Measurements from ENCODE around the gene NELFE. TPM values are rescaled to one million over a fixed set of nuclear protein-coding genes. Genes with fewer than 3 reads are reported as not detected.

NELFE gene
- polyA plus RNA-seq, 1 donor (not counting 4 experiments of a cell fraction or from before 2014, with no cell fraction given) = 51.9 TPM

DNA sequence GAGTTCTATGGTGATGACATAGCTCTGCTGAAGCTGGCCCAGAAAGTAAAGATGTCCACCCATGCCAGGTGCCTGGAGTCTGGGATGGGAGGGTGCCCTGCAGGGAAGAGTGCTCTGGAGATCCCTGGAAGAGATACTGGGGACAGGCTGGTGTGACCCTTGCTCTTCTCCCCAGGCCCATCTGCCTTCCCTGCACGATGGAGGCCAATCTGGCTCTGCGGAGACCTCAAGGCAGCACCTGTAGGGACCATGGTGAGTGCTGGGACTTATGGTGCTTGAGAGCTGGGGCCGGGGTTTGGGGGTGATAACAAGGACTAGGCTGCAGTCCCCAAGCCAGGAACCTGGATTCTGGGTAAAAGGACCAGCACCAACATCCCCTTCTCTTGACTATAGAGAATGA is 15.0 kb downstream of the NELFE start:
- H3K9ac ChIP-seq (ENCODE audit: control insufficient read depth, extremely low read depth, insufficient read depth, low read length) = no peak overlapping the region
- FAIRE-seq = no peak
- DNase-seq (ENCODE audit: low read depth, low spot score) = no peak
- H3K36me3 ChIP-seq (ENCODE audit: control insufficient read depth in 2 of 2, extremely low read depth in 1 of 2, insufficient read depth in 2 of 2, low read length in 2 of 2) = no peaks in the 10 kb centered on the region
- dilution Hi-C loops (cut with MboI; ENCODE audit: extremely low pct_ligation_motif_present, low sequenced_read_pairs) = no loop called here
- no peaks in the 10 kb centered on the region for H3K79me2 ChIP-seq (ENCODE audit: control insufficient read depth, insufficient read depth, low read length)
- no peak overlapping the region for H2AFZ ChIP-seq (ENCODE audit: control insufficient read depth, low read length)
- peaks cover 18% of the 10 kb centered on the region for H3K4me1 ChIP-seq (ENCODE audit: control insufficient read depth, extremely low read depth, insufficient read depth, low read length)
- H3K4me3 ChIP-seq (ENCODE audit: control insufficient read depth in 2 of 3, extremely low read depth in 1 of 3, insufficient read depth in 2 of 3, low read depth in 1 of 3, low read length in 3 of 3) = no peak overlapping the region
- TF ChIP-seq CTCF (optimal IDR thresholded peaks at IDR 0.05 in 1 of 3, IDR thresholded peaks at IDR 0.05 in 1 of 3, conservative IDR thresholded peaks at IDR 0.05 in 1 of 3; ENCODE audit: extremely low read depth in 1 of 3, insufficient read depth in 2 of 3, low read length in 3 of 3) (no peak), EZH2 (IDR thresholded peaks at IDR 0.05; ENCODE audit: low read length) (no peak)
- peaks cover 8% of the 10 kb centered on the region for H3K27me3 ChIP-seq (ENCODE audit: control insufficient read depth, extremely low read depth, insufficient read depth, low read length)
- no peak overlapping the region for H3K27ac ChIP-seq (ENCODE audit: control insufficient read depth, insufficient read depth, low read length)
- no peaks in the 10 kb centered on the region for H4K20me1 ChIP-seq (ENCODE audit: control insufficient read depth, extremely low read depth, insufficient read depth, low read length)
- no peaks in the 10 kb centered on the region for H3K9me1 ChIP-seq (ENCODE audit: control insufficient read depth, extremely low read depth, insufficient read depth, low read length)
- H3K9me3 ChIP-seq (ENCODE audit: control insufficient read depth, low read depth, low read length) = no peaks in the 10 kb centered on the region
- H3K4me2 ChIP-seq (ENCODE audit: control insufficient read depth, extremely low read depth, insufficient read depth, low read depth, low read length) = no peak overlapping the region

DNA sequence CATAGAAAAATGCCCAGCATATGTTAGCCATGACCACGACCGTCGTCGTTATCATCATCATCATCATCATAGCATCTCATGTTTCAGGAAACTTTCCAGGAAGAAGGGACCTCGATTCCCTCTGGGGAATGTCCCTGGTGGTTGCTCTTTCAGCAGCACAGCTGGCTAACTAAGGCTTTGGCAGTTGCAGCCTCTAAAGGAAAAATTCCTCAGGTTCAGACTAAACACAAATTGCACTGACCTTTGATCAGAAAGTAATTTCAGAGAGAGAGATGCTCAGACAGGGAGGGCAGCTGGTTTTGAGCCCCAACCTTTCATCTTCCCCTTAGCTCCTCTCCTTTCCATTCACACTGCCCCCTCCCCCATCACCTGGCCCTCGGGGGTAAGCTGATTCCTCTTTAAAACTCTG is 18.5 kb downstream of the NELFE start:
- no peak overlapping the region for H3K4me3 ChIP-seq (ENCODE audit: control insufficient read depth in 2 of 3, extremely low read depth in 1 of 3, insufficient read depth in 2 of 3, low read depth in 1 of 3, low read length in 3 of 3)
- no peak overlapping the region for H2AFZ ChIP-seq (ENCODE audit: control insufficient read depth, low read length)
- no peak overlapping the region for H3K27ac ChIP-seq (ENCODE audit: control insufficient read depth, insufficient read depth, low read length)
- H3K9ac ChIP-seq (ENCODE audit: control insufficient read depth, extremely low read depth, insufficient read depth, low read length) = no peak overlapping the region
- H3K36me3 ChIP-seq (ENCODE audit: control insufficient read depth in 2 of 2, extremely low read depth in 1 of 2, insufficient read depth in 2 of 2, low read length in 2 of 2) = no peaks in the 10 kb centered on the region
- no peak for TF ChIP-seq CTCF (optimal IDR thresholded peaks at IDR 0.05 in 1 of 3, IDR thresholded peaks at IDR 0.05 in 1 of 3, conservative IDR thresholded peaks at IDR 0.05 in 1 of 3; ENCODE audit: extremely low read depth in 1 of 3, insufficient read depth in 2 of 3, low read length in 3 of 3)
- no peak for TF ChIP-seq EZH2 (IDR thresholded peaks at IDR 0.05; ENCODE audit: low read length)
- dilution Hi-C loops (cut with MboI; ENCODE audit: extremely low pct_ligation_motif_present, low sequenced_read_pairs) = no loop called here
- H3K4me2 ChIP-seq (ENCODE audit: control insufficient read depth, extremely low read depth, insufficient read depth, low read depth, low read length) = no peak overlapping the region
- no peaks in the 10 kb centered on the region for H4K20me1 ChIP-seq (ENCODE audit: control insufficient read depth, extremely low read depth, insufficient read depth, low read length)
- FAIRE-seq (no peak), DNase-seq (ENCODE audit: low read depth, low spot score) (no peak)
- peaks cover 8% of the 10 kb centered on the region for H3K27me3 ChIP-seq (ENCODE audit: control insufficient read depth, extremely low read depth, insufficient read depth, low read length)
- H3K9me3 ChIP-seq (ENCODE audit: control insufficient read depth, low read depth, low read length) = no peaks in the 10 kb centered on the region
- H3K9me1 ChIP-seq (ENCODE audit: control insufficient read depth, extremely low read depth, insufficient read depth, low read length) = no peaks in the 10 kb centered on the region
- H3K4me1 ChIP-seq (ENCODE audit: control insufficient read depth, extremely low read depth, insufficient read depth, low read length) = peaks cover 6% of the 10 kb centered on the region
- H3K79me2 ChIP-seq (ENCODE audit: control insufficient read depth, insufficient read depth, low read length) = no peaks in the 10 kb centered on the region

Data from keratinocyte (primary cell).